ENCODE data around the gene PGA3. TPM values are rescaled to one million over a fixed set of nuclear protein-coding genes. Genes with fewer than 3 reads are reported as not detected.
A peak's percentile ranks its signal among the peaks of the same experiment; 100 is the strongest.

The PGA3 gene
- total RNA-seq, 2 experiments from 2014 or later, result not detected

GRCh38 chr11:61161190-61162091, 41.9 kb upstream of the PGA3 start, which contains the start of gene VPS37C:
VPS37C (minus strand) TSS chr11:61161426; CDS start chr11:61138829, 22,597 bp downstream.
- ChIA-PET CTCF (interaction anchor here (1.2 to 1.4 kb wide), 2 partner anchors 78 to 246 kb away, joined by 4 read pairs; no protein-coding TSS in a partner anchor), POLR2A (interaction anchor here (0.6 to 1.7 kb wide), 9 partner anchors 9 to 246 kb away, joined by 3 to 5 read pairs (median 4); partner anchors contain the start of gene CD6)
- ATAC-seq (ENCODE audit: poor library complexity), result peak; percentile 73
- H3K27me3 Mint-ChIP-seq, result no peaks in the 10 kb centered on the region
- no peaks in the 10 kb centered on the region for H3K9me3 Mint-ChIP-seq
- intact Hi-C loops (cut with DNase I, micrococcal nuclease), result loop anchor here in 1 of 2 experiments (1.0 to 2.0 kb wide), 2 partner anchors 255 to 321 kb away; partner anchors contain the start of gene PRPF19
- peak; percentile 78 to 96 (median 89) for DNase-seq
- no peaks in the 10 kb centered on the region for H3K36me3 ChIP-seq (ENCODE audit: insufficient read depth, low read length)
- peaks cover 20% of the 10 kb centered on the region for H3K4me1 ChIP-seq (ENCODE audit: insufficient read depth, low read length)
- TF ChIP-seq CTCF (IDR thresholded peaks at IDR 0.05), result no peak
- peak within 1 kb of the TSS; percentile 91 for H3K4me3 Mint-ChIP-seq
- H3K27me3 ChIP-seq (ENCODE audit: control insufficient read depth in 1 of 2, insufficient read depth in 2 of 2, low read length in 2 of 2), result no peaks in the 10 kb centered on the region
- H3K9me3 ChIP-seq (ENCODE audit: control insufficient read depth in 1 of 2, insufficient read depth in 1 of 2, low read length in 2 of 2), result no peaks in the 10 kb centered on the region
- peak within 1 kb of the TSS; percentile 85 for H3K27ac Mint-ChIP-seq
- H3K36me3 Mint-ChIP-seq (ENCODE audit: low read depth), result peaks cover 10% of the 10 kb centered on the region
- peaks cover 62% of the 10 kb centered on the region for H3K4me1 Mint-ChIP-seq (ENCODE audit: low read depth)
- H3K27ac ChIP-seq (ENCODE audit: low read depth in 1 of 2, low read length in 2 of 2), result peak within 1 kb of the TSS; percentile 81 to 85
- H3K4me3 ChIP-seq (ENCODE audit: low read length), result peak within 1 kb of the TSS; percentile 70

- peaks cover 20% of the 10 kb centered on the region for H3K4me1 ChIP-seq (ENCODE audit: insufficient read depth, low read length)
- DNase-seq, result peak in 4 of 14 experiments; percentile 15 to 71 (median 44)
- Mint-ChIP-seq H3K27ac (peak overlapping the region; percentile 83), H3K4me1 (ENCODE audit: low read depth) (peaks cover 63% of the 10 kb centered on the region), H3K36me3 (ENCODE audit: low read depth) (peaks cover 6% of the 10 kb centered on the region), H3K4me3 (peak overlapping the region; percentile 91), H3K27me3 (no peaks in the 10 kb centered on the region), H3K9me3 (no peaks in the 10 kb centered on the region)
- TF ChIP-seq CTCF (IDR thresholded peaks at IDR 0.05), result no peak
- CTCF ChIA-PET, result no interaction called here
- POLR2A ChIA-PET, result interaction anchor here (1.0 to 1.4 kb wide), 3 partner anchors 10 to 247 kb away, joined by 3 to 4 read pairs (median 3); no protein-coding TSS in a partner anchor
- peak overlapping the region; percentile 81 to 85 for H3K27ac ChIP-seq (ENCODE audit: low read depth in 1 of 2, low read length in 2 of 2)
- H3K9me3 ChIP-seq (ENCODE audit: control insufficient read depth in 1 of 2, insufficient read depth in 1 of 2, low read length in 2 of 2), result no peaks in the 10 kb centered on the region
- no peak for ATAC-seq (ENCODE audit: poor library complexity)
- no peaks in the 10 kb centered on the region for H3K36me3 ChIP-seq (ENCODE audit: insufficient read depth, low read length)
- no peaks in the 10 kb centered on the region for H3K27me3 ChIP-seq (ENCODE audit: control insufficient read depth in 1 of 2, insufficient read depth in 2 of 2, low read length in 2 of 2)
- peak overlapping the region; percentile 70 for H3K4me3 ChIP-seq (ENCODE audit: low read length)
- intact Hi-C loops (cut with DNase I, micrococcal nuclease), result no loop called here
These were observed 41.0 kb upstream of the PGA3 start for GRCh38 chr11:61162092-61162941.

GRCh38 chr11:61163021-61163420, 40.3 kb upstream of the PGA3 start:
- ChIA-PET POLR2A (no interaction called here), CTCF (no interaction called here)
- Histone ChIP-seq H3K36me3 (ENCODE audit: insufficient read depth, low read length) (no peaks in the 10 kb centered on the region), H3K27ac (ENCODE audit: low read depth in 1 of 2, low read length in 2 of 2) (peak overlapping the region in 1 of 2 donors; percentile 36), H3K27me3 (ENCODE audit: control insufficient read depth in 1 of 2, insufficient read depth in 2 of 2, low read length in 2 of 2) (no peaks in the 10 kb centered on the region), H3K9me3 (ENCODE audit: control insufficient read depth in 1 of 2, insufficient read depth in 1 of 2, low read length in 2 of 2) (no peaks in the 10 kb centered on the region), H3K4me1 (ENCODE audit: insufficient read depth, low read length) (peaks cover 23% of the 10 kb centered on the region), H3K4me3 (ENCODE audit: low read length) (no peak overlapping the region)
- H3K4me1 Mint-ChIP-seq (ENCODE audit: low read depth), result peaks cover 61% of the 10 kb centered on the region
- no peaks in the 10 kb centered on the region for H3K9me3 Mint-ChIP-seq
- DNase-seq (peak in 1 of 14 experiments; percentile 8), ATAC-seq (ENCODE audit: poor library complexity) (no peak)
- H3K4me3 Mint-ChIP-seq, result no peak overlapping the region
- peak overlapping the region; percentile 83 for H3K27ac Mint-ChIP-seq
- no peak for TF ChIP-seq CTCF (IDR thresholded peaks at IDR 0.05)
- peaks cover 6% of the 10 kb centered on the region for H3K36me3 Mint-ChIP-seq (ENCODE audit: low read depth)
- no peaks in the 10 kb centered on the region for H3K27me3 Mint-ChIP-seq
- intact Hi-C loops (cut with DNase I, micrococcal nuclease), result no loop called here
